SK-N-MC (cell line): Measurements from ENCODE around the gene GPC3.

Source experiments
- DNase-seq: peaks from one replicate; pipeline ENCODE4 v3.0.0-alpha.2; 2011; ENCODE audit warnings: low read depth, low spot score
- H3K27ac ChIP-seq: fragments of 200-600 bp; sonication (generic); 2 replicates; pipeline ENCODE4 v1.5.1; 2016; ENCODE audit warnings: mixed run types
- H3K36me3 ChIP-seq: fragments of 200-600 bp; sonication (generic); 2 replicates; pipeline ENCODE4 v1.6.1; 2017; ENCODE audit warnings: antibody characterized with exemption, low read length, mixed read lengths; ENCODE audit not compliant: insufficient read depth
- H3K4me3 ChIP-seq: fragments of 200-600 bp; sonication (generic); 2 replicates; pipeline ENCODE4 v1.5.1; 2016
- H3K9ac ChIP-seq: fragments of 200-600 bp; sonication (generic); 2 replicates; pipeline ENCODE4 v1.8.0; 2017; ENCODE audit warnings: mixed run types, mixed read lengths; ENCODE audit not compliant: insufficient read length
- H3K9me3 ChIP-seq: fragments of 200-600 bp; sonication (generic); 2 replicates; pipeline ENCODE4 v1.6.1; 2017; ENCODE audit warnings: low read depth, mild to moderate bottlenecking, antibody characterized with exemption, low read length, moderate library complexity, mixed read lengths
- EZH2 ChIP-seq: fragments of 200-600 bp; sonication (generic); IDR thresholded peaks from one replicate; pipeline ENCODE4 v1.6.1; 2017; ENCODE audit warnings: antibody characterized with exemption
- FOXP2 ChIP-seq: optimal IDR thresholded peaks from 2 replicates; pipeline ENCODE3; 2011; ENCODE audit warnings: mild to moderate bottlenecking, moderate library complexity; ENCODE audit not compliant: insufficient read depth; ENCODE audit errors: extremely low read length, control extremely low read depth
- POLR2AphosphoS5 ChIP-seq: IDR thresholded peaks from 2 replicates; pipeline ENCODE4 v1.6.1; 2012; ENCODE audit warnings: mild to moderate bottlenecking, low read depth, low read length, borderline replicate concordance

GPC3 gene

GRCh38 chrX:133813971-133814370, 171.4 kb downstream of the GPC3 start:
- no peak overlapping the region for H3K9ac ChIP-seq
- TF ChIP-seq EZH2 (no peak), POLR2AphosphoS5 (no peak), FOXP2 (no peak)
- no peak overlapping the region for H3K4me3 ChIP-seq
- H3K27ac ChIP-seq, result no peak overlapping the region
- no peaks in the 10 kb centered on the region for H3K9me3 ChIP-seq
- no peaks in the 10 kb centered on the region for H3K36me3 ChIP-seq
- no peak for DNase-seq

- Histone ChIP-seq H3K9me3 (no peaks in the 10 kb centered on the region), H3K27ac (no peak overlapping the region), H3K36me3 (no peaks in the 10 kb centered on the region), H3K9ac (no peak overlapping the region), H3K4me3 (no peak overlapping the region)
- DNase-seq, result no peak
- TF ChIP-seq POLR2AphosphoS5 (no peak), EZH2 (no peak), FOXP2 (no peak)
Observed at GRCh38 chrX:133812402-133812801, 173.0 kb downstream of the GPC3 start.

- H3K9ac ChIP-seq, result no peak overlapping the region
- H3K27ac ChIP-seq, result no peak overlapping the region
- no peaks in the 10 kb centered on the region for H3K9me3 ChIP-seq
- H3K4me3 ChIP-seq, result no peak overlapping the region
- H3K36me3 ChIP-seq, result no peaks in the 10 kb centered on the region
- DNase-seq, result no peak
- no peak for TF ChIP-seq POLR2AphosphoS5
- TF ChIP-seq EZH2, result no peak
- TF ChIP-seq FOXP2, result no peak
Observed at GRCh38 chrX:133810925-133811324, 174.5 kb downstream of the GPC3 start.

GRCh38 chrX:133804072-133804471, 181.3 kb downstream of the GPC3 start:
- Histone ChIP-seq H3K9me3 (no peaks in the 10 kb centered on the region), H3K27ac (no peak overlapping the region), H3K4me3 (no peak overlapping the region), H3K9ac (no peak overlapping the region), H3K36me3 (no peaks in the 10 kb centered on the region)
- no peak for DNase-seq
- TF ChIP-seq FOXP2 (no peak), EZH2 (no peak), POLR2AphosphoS5 (no peak)

- Histone ChIP-seq H3K9ac (no peak overlapping the region), H3K27ac (no peak overlapping the region), H3K4me3 (no peak overlapping the region), H3K9me3 (no peaks in the 10 kb centered on the region), H3K36me3 (no peaks in the 10 kb centered on the region)
- no peak for TF ChIP-seq EZH2
- no peak for TF ChIP-seq POLR2AphosphoS5
- no peak for DNase-seq
Observed at GRCh38 chrX:133796282-133796681, 189.1 kb downstream of the GPC3 start.

GRCh38 chrX:133794126-133794525, 191.3 kb downstream of the GPC3 start:
- Histone ChIP-seq H3K27ac (no peak overlapping the region), H3K9ac (no peak overlapping the region), H3K4me3 (no peak overlapping the region), H3K9me3 (no peaks in the 10 kb centered on the region), H3K36me3 (no peaks in the 10 kb centered on the region)
- no peak for DNase-seq
- TF ChIP-seq POLR2AphosphoS5 (no peak), FOXP2 (no peak)

- Histone ChIP-seq H3K9me3 (no peaks in the 10 kb centered on the region), H3K9ac (no peak overlapping the region), H3K4me3 (no peak overlapping the region), H3K36me3 (no peaks in the 10 kb centered on the region), H3K27ac (no peak overlapping the region)
- no peak for DNase-seq
- no peak for TF ChIP-seq EZH2
- TF ChIP-seq POLR2AphosphoS5, result no peak
- TF ChIP-seq FOXP2, result no peak
Observed at GRCh38 chrX:133793626-133794025, 191.8 kb downstream of the GPC3 start.

- no peaks in the 10 kb centered on the region for H3K9me3 ChIP-seq
- H3K36me3 ChIP-seq, result no peaks in the 10 kb centered on the region
- DNase-seq, result peak; percentile 10
- H3K4me3 ChIP-seq, result peak overlapping the region; percentile 60
- H3K27ac ChIP-seq, result no peak overlapping the region
- TF ChIP-seq POLR2AphosphoS5 (no peak), FOXP2 (no peak), EZH2 (no peak)
- H3K9ac ChIP-seq, result no peak overlapping the region
Observed at GRCh38 chrX:133792198-133792953, 193.0 kb downstream of the GPC3 start.

- no peak for DNase-seq
- Histone ChIP-seq H3K4me3 (no peak overlapping the region), H3K36me3 (no peaks in the 10 kb centered on the region), H3K27ac (no peak overlapping the region), H3K9me3 (no peaks in the 10 kb centered on the region), H3K9ac (no peak overlapping the region)
- TF ChIP-seq FOXP2, result no peak
- no peak for TF ChIP-seq EZH2
- no peak for TF ChIP-seq POLR2AphosphoS5
Observed at GRCh38 chrX:133789829-133790228, 195.6 kb downstream of the GPC3 start.
